HUES64 (cell line): ENCODE data around the gene RDH5.

Experiments used
- H3K27ac ChIP-seq: 2 replicates; pipeline ENCODE4 v1.7.0; 2013; ENCODE audit warnings: low read depth, low read length, inconsistent platforms
- H3K27me3 ChIP-seq: 2 replicates; pipeline ENCODE4 v1.6.1; 2013; ENCODE audit warnings: mild to moderate bottlenecking, low read length; ENCODE audit not compliant: insufficient read depth
- H3K36me3 ChIP-seq: 2 replicates; pipeline ENCODE4 v1.6.1; 2013; ENCODE audit warnings: mild to moderate bottlenecking, low read length; ENCODE audit not compliant: insufficient read depth
- H3K4me1 ChIP-seq: 2 replicates; pipeline ENCODE4 v1.6.1; 2013; ENCODE audit warnings: mild to moderate bottlenecking, low read length, moderate library complexity; ENCODE audit not compliant: insufficient read depth
- H3K4me3 ChIP-seq: 2 replicates; pipeline ENCODE4 v1.5.1; 2013; ENCODE audit warnings: mild to moderate bottlenecking, low read length, moderate library complexity
- H3K9ac ChIP-seq: 2 replicates; pipeline ENCODE4 v1.6.1; 2013; ENCODE audit warnings: mild to moderate bottlenecking, low read depth, low read length
- H3K9me3 ChIP-seq: 2 replicates; pipeline ENCODE4 v1.6.1; 2013; ENCODE audit warnings: low read depth, low read length; ENCODE audit not compliant: insufficient read depth
- WGBS: fragments of 150-250, 120-280 bp; methylation state at CpG from one replicate; pipeline ENCODE4 v1.1.7; 2013; ENCODE audit warnings: missing lambda C conversion rate; 5-methylcytosine and 5-hydroxymethylcytosine counted together

RDH5 gene

GRCh38 chr12:55696796-55697462, 23.3 kb upstream of the RDH5 start:
- no peak overlapping the region for H3K4me3 ChIP-seq
- no peaks in the 10 kb centered on the region for H3K27me3 ChIP-seq
- no peak overlapping the region for H3K27ac ChIP-seq
- 91% methylated on average over 19 of the region's 19 CpGs for WGBS
- no peaks in the 10 kb centered on the region for H3K9me3 ChIP-seq
- peaks cover 49% of the 10 kb centered on the region for H3K36me3 ChIP-seq
- H3K9ac ChIP-seq, result no peak overlapping the region
- H3K4me1 ChIP-seq, result no peaks in the 10 kb centered on the region

DNA sequence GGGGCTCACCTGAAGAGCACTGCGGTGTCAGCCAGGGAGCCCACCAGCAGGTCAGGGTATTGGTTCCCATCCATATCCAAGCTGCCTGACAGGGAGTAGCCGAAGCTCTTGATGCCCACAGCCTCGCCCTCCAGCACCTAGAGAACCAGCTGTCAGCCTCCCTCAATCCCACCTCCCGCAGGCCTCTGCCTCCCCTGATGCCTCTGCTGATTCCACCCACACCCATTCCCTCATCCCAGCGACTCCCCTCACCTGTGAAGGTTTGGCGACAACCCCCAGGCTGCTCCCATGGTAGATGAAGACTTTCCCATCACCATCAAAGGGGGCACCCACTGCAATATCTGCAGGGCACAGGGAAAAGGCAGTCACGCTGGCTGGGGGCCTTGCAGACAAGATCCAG, 22.5 kb upstream of the RDH5 start:
- Histone ChIP-seq H3K4me3 (no peak overlapping the region), H3K4me1 (no peaks in the 10 kb centered on the region), H3K9me3 (no peaks in the 10 kb centered on the region), H3K9ac (no peak overlapping the region), H3K27ac (no peak overlapping the region), H3K27me3 (no peaks in the 10 kb centered on the region), H3K36me3 (peaks cover 47% of the 10 kb centered on the region)
- 92% methylated on average over 7 of the region's 7 CpGs for WGBS

GRCh38 chr12:55698241-55698955, 21.8 kb upstream of the RDH5 start:
- Histone ChIP-seq H3K9ac (no peak overlapping the region), H3K4me3 (no peak overlapping the region), H3K27me3 (no peaks in the 10 kb centered on the region), H3K9me3 (no peaks in the 10 kb centered on the region), H3K4me1 (no peaks in the 10 kb centered on the region), H3K27ac (no peak overlapping the region), H3K36me3 (peaks cover 40% of the 10 kb centered on the region)
- WGBS, result 93% methylated on average over 16 of the region's 16 CpGs

GRCh38 chr12:55698965-55699364, 21.2 kb upstream of the RDH5 start:
- Histone ChIP-seq H3K9me3 (no peaks in the 10 kb centered on the region), H3K4me1 (no peaks in the 10 kb centered on the region), H3K4me3 (no peak overlapping the region), H3K27me3 (no peaks in the 10 kb centered on the region), H3K36me3 (peaks cover 35% of the 10 kb centered on the region), H3K9ac (no peak overlapping the region), H3K27ac (no peak overlapping the region)
- WGBS, result no CpG with 5 or more reads among the region's 1 CpG

DNA sequence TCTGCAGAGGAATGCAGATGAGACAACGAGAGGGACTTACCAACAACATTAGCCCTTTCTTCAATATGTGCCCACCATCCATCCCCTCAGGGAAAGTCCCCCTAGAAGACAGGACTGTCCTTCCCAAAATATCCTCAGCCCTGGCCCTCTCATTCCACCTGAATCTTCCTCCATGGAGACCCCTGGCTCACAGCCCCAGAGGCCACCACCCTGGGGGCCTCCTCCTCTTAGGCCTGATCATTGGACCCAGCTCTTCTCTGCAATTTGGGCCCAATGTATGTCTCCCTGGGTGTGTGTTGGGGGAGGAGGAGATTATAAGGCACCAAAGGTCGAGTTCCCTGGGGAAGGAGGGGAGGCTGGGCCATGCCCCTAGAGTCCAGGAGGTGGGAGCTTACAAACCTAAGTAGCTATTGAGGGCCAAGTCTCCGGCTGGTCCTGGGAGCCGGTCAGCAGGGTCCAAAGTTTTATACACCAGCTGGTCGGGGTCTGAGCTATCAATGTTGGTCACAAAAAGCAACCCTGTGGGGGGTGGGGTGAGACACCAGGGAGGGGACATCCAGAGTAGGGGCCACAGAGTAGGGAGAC, 20.6 kb upstream of the RDH5 start:
- H3K27ac ChIP-seq, result no peak overlapping the region
- H3K36me3 ChIP-seq, result peaks cover 29% of the 10 kb centered on the region
- no peaks in the 10 kb centered on the region for H3K4me1 ChIP-seq
- no peaks in the 10 kb centered on the region for H3K9me3 ChIP-seq
- H3K4me3 ChIP-seq, result no peak overlapping the region
- H3K27me3 ChIP-seq, result no peaks in the 10 kb centered on the region
- WGBS, result 87% methylated on average over 5 of the region's 5 CpGs
- no peak overlapping the region for H3K9ac ChIP-seq

GRCh38 chr12:55700255-55701018, 19.8 kb upstream of the RDH5 start:
- H3K27ac ChIP-seq, result no peak overlapping the region

GRCh38 chr12:55702861-55703260, 17.3 kb upstream of the RDH5 start:
- WGBS, result 94% methylated on average over 8 of the region's 8 CpGs
- H3K27me3 ChIP-seq, result 0 out of 2 replicates have a peak, but pooled peaks cover 3% of the 10 kb centered on the region
- no peaks in the 10 kb centered on the region for H3K9me3 ChIP-seq
- H3K4me3 ChIP-seq, result no peak overlapping the region
- peaks cover 16% of the 10 kb centered on the region for H3K4me1 ChIP-seq
- H3K36me3 ChIP-seq, result peaks cover 8% of the 10 kb centered on the region; the same call in 1 of the 2 replicates
- H3K9ac ChIP-seq, result no peak overlapping the region
- no peak overlapping the region for H3K27ac ChIP-seq

More at GRCh38 chr12:55700255-55701018, 19.8 kb upstream of the RDH5 start:
- peaks cover 3% of the 10 kb centered on the region for H3K4me1 ChIP-seq
- H3K36me3 ChIP-seq, result peaks cover 20% of the 10 kb centered on the region
- WGBS, result 95% methylated on average over 20 of the region's 21 CpGs
- no peak overlapping the region for H3K9ac ChIP-seq
- H3K27me3 ChIP-seq, result no peaks in the 10 kb centered on the region
- no peak overlapping the region for H3K4me3 ChIP-seq
- H3K9me3 ChIP-seq, result no peaks in the 10 kb centered on the region

DNA sequence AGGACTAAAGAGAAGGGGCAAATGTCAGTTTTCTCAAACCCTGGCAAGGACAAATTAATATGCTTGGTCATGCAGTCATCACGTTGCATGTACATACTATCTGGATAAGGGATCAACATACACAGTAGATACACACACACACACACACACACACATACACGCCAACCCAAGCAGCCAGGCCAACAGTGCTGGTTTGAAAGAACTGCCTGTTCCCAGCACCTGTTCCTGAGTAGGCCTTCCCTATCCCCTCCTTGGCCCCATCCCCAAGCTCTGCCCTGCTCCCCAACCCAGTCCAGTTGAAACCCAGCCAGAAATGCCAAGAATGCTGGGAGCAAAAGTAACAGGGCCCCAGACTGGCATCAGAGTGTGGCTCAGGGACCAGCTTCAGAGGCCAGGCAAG, 16.9 kb upstream of the RDH5 start:
- no peak overlapping the region for H3K9ac ChIP-seq
- 90% methylated on average over 2 of the region's 2 CpGs for WGBS
- H3K4me1 ChIP-seq, result peaks cover 17% of the 10 kb centered on the region
- peaks cover 8% of the 10 kb centered on the region; the same call in 1 of the 2 replicates for H3K36me3 ChIP-seq
- no peak overlapping the region for H3K4me3 ChIP-seq
- H3K27ac ChIP-seq, result no peak overlapping the region
- 0 out of 2 replicates have a peak, but pooled peaks cover 3% of the 10 kb centered on the region for H3K27me3 ChIP-seq
- H3K9me3 ChIP-seq, result no peaks in the 10 kb centered on the region

GRCh38 chr12:55703901-55704761, 16.1 kb upstream of the RDH5 start:
- 0 out of 2 replicates have a peak, but pooled peaks cover 3% of the 10 kb centered on the region for H3K27me3 ChIP-seq
- no peak overlapping the region for H3K4me3 ChIP-seq
- peaks cover 8% of the 10 kb centered on the region; the same call in 1 of the 2 replicates for H3K36me3 ChIP-seq
- H3K9ac ChIP-seq, result no peak overlapping the region
- H3K4me1 ChIP-seq, result peaks cover 25% of the 10 kb centered on the region
- 95% methylated on average over 6 of the region's 6 CpGs for WGBS
- no peak overlapping the region for H3K27ac ChIP-seq
- H3K9me3 ChIP-seq, result no peaks in the 10 kb centered on the region
